H9 (cell line): ENCODE measurements around the gene KANSL3. TPM values are rescaled to one million over a fixed set of nuclear protein-coding genes. Genes with fewer than 3 reads are reported as not detected.

Source experiments
- DNase-seq: peaks from one replicate; pipeline ENCODE4 v3.0.0-alpha.2; 2017
- H2AFZ ChIP-seq: one replicate; pipeline ENCODE4 v1.6.1; 2013; ENCODE audit warnings: mild to moderate bottlenecking, low read length, control low read depth, moderate library complexity
- H2AK5ac ChIP-seq: 2 replicates; pipeline ENCODE4 v1.6.1; 2013; ENCODE audit warnings: low read length, control low read depth, mixed read lengths; ENCODE audit not compliant: insufficient read length
- H2BK120ac ChIP-seq: one replicate; pipeline ENCODE4 v1.6.1; 2013; ENCODE audit warnings: low read depth, mild to moderate bottlenecking, low read length, control low read depth, inconsistent platforms; ENCODE audit not compliant: poor library complexity, severe bottlenecking
- H2BK12ac ChIP-seq: 2 replicates; pipeline ENCODE4 v1.6.1; 2013; ENCODE audit warnings: low read length, control low read depth, mixed read lengths, low read depth; ENCODE audit not compliant: insufficient read length
- H2BK15ac ChIP-seq: 2 replicates; pipeline ENCODE4 v1.6.1; 2013; ENCODE audit warnings: low read depth, low read length, control low read depth
- H2BK20ac ChIP-seq: one replicate; pipeline ENCODE4 v1.6.1; 2013; ENCODE audit warnings: low read depth, mild to moderate bottlenecking, low read length, control low read depth, inconsistent platforms; ENCODE audit not compliant: poor library complexity, severe bottlenecking
- H2BK5ac ChIP-seq: 2 replicates; pipeline ENCODE4 v1.6.1; 2013; ENCODE audit warnings: low read length, control low read depth, mixed read lengths; ENCODE audit not compliant: insufficient read length
- H3K14ac ChIP-seq: 2 replicates; pipeline ENCODE4 v1.6.1; 2013; ENCODE audit warnings: low read length, control low read depth; ENCODE audit not compliant: insufficient read depth
- H3K18ac ChIP-seq: 2 replicates; pipeline ENCODE4 v1.6.1; 2013; ENCODE audit warnings: low read depth, mild to moderate bottlenecking, mixed read lengths, low read length, control low read depth; ENCODE audit not compliant: insufficient read length
- H3K23ac ChIP-seq: 2 replicates; pipeline ENCODE4 v1.6.1; 2013; ENCODE audit warnings: low read length, control low read depth, mixed read lengths, low read depth; ENCODE audit not compliant: insufficient read length
- H3K23me2 ChIP-seq: 2 replicates; pipeline ENCODE4 v1.6.1; 2013; ENCODE audit warnings: low read depth, mild to moderate bottlenecking, mixed read lengths, low read length, control low read depth; ENCODE audit not compliant: insufficient read length, poor library complexity, severe bottlenecking
- H3K27ac ChIP-seq: 2 replicates; pipeline ENCODE4 v1.5.1; 2013; ENCODE audit warnings: low read length, control low read depth, mixed read lengths, low read depth; ENCODE audit not compliant: insufficient read length
- H3K27me3 ChIP-seq: 2 replicates; pipeline ENCODE4 v1.6.1; 2013; ENCODE audit warnings: low read length, control low read depth, inconsistent platforms; ENCODE audit not compliant: insufficient read depth
- H3K4ac ChIP-seq: 2 replicates; pipeline ENCODE4 v1.6.1; 2013; ENCODE audit warnings: low read depth, mild to moderate bottlenecking, control low read depth, inconsistent platforms, low read length, moderate library complexity
- H3K4me1 ChIP-seq: 2 replicates; pipeline ENCODE4 v1.6.1; 2013; ENCODE audit warnings: low read length, control low read depth, inconsistent platforms; ENCODE audit not compliant: insufficient read depth
- H3K4me2 ChIP-seq: 2 replicates; pipeline ENCODE4 v1.6.1; 2013; ENCODE audit warnings: low read length, control low read depth, mixed read lengths; ENCODE audit not compliant: insufficient read length, insufficient read depth
- H3K56ac ChIP-seq: 2 replicates; pipeline ENCODE4 v1.6.1; 2013; ENCODE audit warnings: low read depth, mild to moderate bottlenecking, mixed read lengths, low read length, control low read depth; ENCODE audit not compliant: insufficient read length
- H3K79me1 ChIP-seq: 2 replicates; pipeline ENCODE4 v1.6.1; 2013; ENCODE audit warnings: low read depth, mild to moderate bottlenecking, moderate library complexity, low read length, control low read depth, inconsistent platforms; ENCODE audit not compliant: insufficient read depth, poor library complexity, severe bottlenecking
- H3K79me2 ChIP-seq: 2 replicates; pipeline ENCODE4 v1.6.1; 2013; ENCODE audit warnings: low read length, control low read depth, inconsistent platforms; ENCODE audit not compliant: insufficient read depth
- H3K9ac ChIP-seq: 2 replicates; pipeline ENCODE4 v1.6.1; 2013; ENCODE audit warnings: low read length, control low read depth, mixed read lengths; ENCODE audit not compliant: insufficient read length; ENCODE audit errors: extremely low read depth
- H3K9me3 ChIP-seq: one replicate; pipeline ENCODE4 v1.6.1; 2013; ENCODE audit warnings: low read depth, low read length, inconsistent platforms; ENCODE audit not compliant: control insufficient read depth
- H3T11ph ChIP-seq: one replicate; pipeline ENCODE4 v1.6.1; 2013; ENCODE audit warnings: mild to moderate bottlenecking, low read length, control low read depth, inconsistent platforms
- H4K20me1 ChIP-seq: one replicate; pipeline ENCODE4 v1.6.1; 2013; ENCODE audit not compliant: control insufficient read depth, insufficient read length, insufficient read depth
- H4K5ac ChIP-seq: 2 replicates; pipeline ENCODE4 v1.6.1; 2013; ENCODE audit warnings: low read depth, mild to moderate bottlenecking, mixed read lengths, low read length, control low read depth; ENCODE audit not compliant: insufficient read length
- H4K8ac ChIP-seq: replicated peaks from 2 replicates; pipeline ENCODE4 v1.6.1; 2013; ENCODE audit warnings: low read length, control low read depth, mixed read lengths, low read depth; ENCODE audit not compliant: insufficient read length
- H4K91ac ChIP-seq: 2 replicates; pipeline ENCODE4 v1.6.1; 2013; ENCODE audit warnings: low read depth, mild to moderate bottlenecking, moderate library complexity, mixed read lengths, low read length, control low read depth; ENCODE audit not compliant: insufficient read length
- H3K27ac Mint-ChIP-seq, 3 experiments: 2 replicates in 2 of 3; 3 replicates in 1 of 3; pipeline ENCODE4 v1.8.0; 2020 to 2021; ENCODE audit warnings: mixed read lengths in 3 of 3, mild to moderate bottlenecking in 1 of 3, moderate library complexity in 1 of 3
- H3K27me3 Mint-ChIP-seq: 2 replicates; pipeline ENCODE4 v1.8.0; 2021; ENCODE audit warnings: low read depth, mild to moderate bottlenecking, moderate library complexity, mixed read lengths
- H3K36me3 Mint-ChIP-seq, 3 experiments: 2 replicates in 2 of 3; 3 replicates in 1 of 3; pipeline ENCODE4 v1.8.0; 2020 to 2021; ENCODE audit warnings: low read depth in 3 of 3, mixed read lengths in 3 of 3; ENCODE audit not compliant: insufficient read depth in 1 of 3
- H3K4me1 Mint-ChIP-seq, 2 experiments: 2 replicates each; pipeline ENCODE4 v1.8.0; 2020; ENCODE audit warnings: mixed read lengths in 2 of 2
- H3K4me3 Mint-ChIP-seq, 2 experiments: 2 replicates in 1 of 2; 3 replicates in 1 of 2; pipeline ENCODE4 v1.8.0; 2020 to 2021; ENCODE audit warnings: mild to moderate bottlenecking in 2 of 2, mixed read lengths in 2 of 2, moderate library complexity in 1 of 2
- H3K9me3 Mint-ChIP-seq, 2 experiments: 2 replicates in 1 of 2; 3 replicates in 1 of 2; pipeline ENCODE4 v1.8.0; 2020; ENCODE audit warnings: mild to moderate bottlenecking in 2 of 2, mixed read lengths in 2 of 2, moderate library complexity in 1 of 2
- CTCF ChIP-seq: fragments of 200-600 bp; sonication (generic); conservative IDR thresholded peaks from 3 replicates; pipeline ENCODE4 v1.8.0; 2021; ENCODE audit warnings: antibody characterized with exemption, mild to moderate bottlenecking
- WGBS: extraction: QIAGEN DNeasy Blood & Tissue Kit; methylation state at CpG from one replicate; pipeline ENCODE4 v1.1.7; 2013; ENCODE audit warnings: missing lambda C conversion rate, low lambda C conversion rate, mixed read lengths; ENCODE audit not compliant: insufficient read length; ENCODE audit errors: extremely low coverage; 5-methylcytosine and 5-hydroxymethylcytosine counted together
- total RNA-seq: library from RNA; stranded (reverse); gene quantifications from 2 replicates; pipeline ENCODE4 v1.2.1, GENCODE V29; 2021

KANSL3 gene
- total RNA-seq, 1 experiment from 2014 or later, result 35.7 TPM

GRCh38 chr2:96649342-96649741, 11.2 kb upstream of the KANSL3 start:
- Histone ChIP-seq H3K23me2 (no peaks in the 10 kb centered on the region), H3K9me3 (no peaks in the 10 kb centered on the region), H3K14ac (no peak overlapping the region), H2BK15ac (no peak overlapping the region), H3K4me2 (no peak overlapping the region), H3T11ph (no peak overlapping the region), H3K56ac (no peak overlapping the region), H3K27me3 (no peaks in the 10 kb centered on the region), H2BK20ac (no peak overlapping the region), H3K79me1 (no peaks in the 10 kb centered on the region), H3K23ac (no peak overlapping the region), H2BK12ac (no peak overlapping the region), H4K5ac (no peak overlapping the region), H3K9ac (no peak overlapping the region), H3K4me1 (no peaks in the 10 kb centered on the region), H2AFZ (no peak overlapping the region), H4K8ac (no peak overlapping the region), H2BK5ac (no peak overlapping the region), H2AK5ac (no peak overlapping the region), H3K18ac (no peak overlapping the region), H3K4ac (no peak overlapping the region), H3K27ac (no peak overlapping the region), H3K79me2 (no peaks in the 10 kb centered on the region), H4K91ac (no peak overlapping the region), H4K20me1 (no peaks in the 10 kb centered on the region), H2BK120ac (no peak overlapping the region)
- no peak for DNase-seq
- WGBS, result no CpG with 5 or more reads among the region's 1 CpG
- Mint-ChIP-seq H3K36me3 (peaks cover 0 to 3% (median 2%) of the 10 kb centered on the region in 3 experiments; a peak in 3 of 7 replicates), H3K4me1 (no peaks in the 10 kb centered on the region), H3K27ac (no peak overlapping the region), H3K4me3 (no peak overlapping the region), H3K9me3 (no peaks in the 10 kb centered on the region), H3K27me3 (peaks cover 2% of the 10 kb centered on the region; the same call in 1 of the 2 replicates)
- no peak for TF ChIP-seq CTCF
